Endothelial cell of umbilical vein (primary cell): ENCODE measurements around the gene MICALL1. TPM values are rescaled to one million over a fixed set of nuclear protein-coding genes. Genes with fewer than 3 reads are reported as not detected.

ENCODE experiments used
- BruUV-seq: library from RNA; stranded (reverse); fragments of 400-500 nt; replicated peaks from 2 replicates; lab custom pipeline; 2021; lab: Mats Ljungman, UMichigan
- CTCF ChIA-PET: fragments of 300-600, 350-600 bp; sonication (Branson Sonifier 250); formaldehyde crosslinking; loops from one replicate; lab custom pipeline; 2021; ENCODE audit warnings: antibody characterized with exemption, inconsistent platforms; lab: Charles Lee
- POLR2A ChIA-PET: fragments of 300-600, 350-600 bp; sonication (Branson Sonifier 250); formaldehyde crosslinking; loops from one replicate; lab custom pipeline; 2021; ENCODE audit warnings: antibody characterized with exemption, inconsistent platforms; lab: Charles Lee
- DNase-seq: peaks from one replicate; pipeline ENCODE4 v3.0.0-alpha.2; 2011; ENCODE audit warnings: low read depth, low spot score
- FAIRE-seq: peaks from 2 replicates; lab custom pipeline; 2011; peaks lifted over from hg19 to GRCh38; lab: Jason Lieb, UNC
- H2AFZ ChIP-seq: 2 replicates; pipeline ENCODE4 v1.6.0; 2012; ENCODE audit warnings: low read depth, low read length, control low read depth, inconsistent platforms
- H3K27ac ChIP-seq: 2 replicates; pipeline ENCODE4 v1.5.1; 2011; ENCODE audit warnings: low read depth, mild to moderate bottlenecking, control low read depth, low read length, moderate library complexity; ENCODE audit not compliant: insufficient read depth
- H3K27me3 ChIP-seq, 2 experiments: 2 replicates each; pipeline versions ENCODE4 v1.6.0 to v1.6.1; 2011; ENCODE audit warnings: low read length in 2 of 2, mixed read lengths in 1 of 2; ENCODE audit not compliant: control insufficient read depth in 2 of 2, insufficient read depth in 2 of 2
- H3K36me3 ChIP-seq, 2 experiments: 2 replicates in 1 of 2; 3 replicates in 1 of 2; pipeline ENCODE4 v1.5.1; 2011; ENCODE audit warnings: low read length in 2 of 2, mild to moderate bottlenecking in 1 of 2, moderate library complexity in 1 of 2; ENCODE audit not compliant: control insufficient read depth in 2 of 2, insufficient read depth in 2 of 2; ENCODE audit errors: extremely low read depth in 1 of 2
- H3K4me1 ChIP-seq: 3 replicates; pipeline ENCODE4 v1.5.1; 2011; ENCODE audit warnings: mild to moderate bottlenecking, low read length; ENCODE audit not compliant: control insufficient read depth, insufficient read depth; ENCODE audit errors: extremely low read depth
- H3K4me2 ChIP-seq: 2 replicates; pipeline ENCODE4 v1.6.1; 2011; ENCODE audit warnings: low read length, control low read depth, mixed read lengths; ENCODE audit not compliant: insufficient read depth
- H3K4me3 ChIP-seq, 3 experiments: fragments of 200-600 bp in 1 of 3; sonication (generic), shearing (Covaris generic) in 1 of 3; replicated peaks in 1 of 3; 2 replicates each; pipeline ENCODE4 v1.5.1; 2011 to 2016; ENCODE audit warnings: control low read depth in 3 of 3, low read length in 3 of 3, mild to moderate bottlenecking in 2 of 3, inconsistent platforms in 1 of 3, low read depth in 1 of 3, moderate library complexity in 1 of 3; ENCODE audit not compliant: insufficient read depth in 1 of 3
- H3K79me2 ChIP-seq: 2 replicates; pipeline ENCODE4 v1.6.0; 2012; ENCODE audit warnings: low read length, inconsistent platforms; ENCODE audit not compliant: control insufficient read depth, insufficient read depth
- H3K9ac ChIP-seq: replicated peaks from 2 replicates; pipeline ENCODE3; 2011; ENCODE audit warnings: low read length, control low read depth; ENCODE audit not compliant: insufficient read depth; ENCODE audit errors: extremely low read depth
- H3K9me1 ChIP-seq: replicated peaks from 3 replicates; pipeline ENCODE4 v1.6.0; 2011; ENCODE audit warnings: mild to moderate bottlenecking, low read length; ENCODE audit not compliant: control insufficient read depth, insufficient read depth; ENCODE audit errors: extremely low read depth
- H3K9me3 ChIP-seq: replicated peaks from 2 replicates; pipeline ENCODE4 v1.5.1; 2012; ENCODE audit warnings: low read length, inconsistent platforms; ENCODE audit not compliant: control insufficient read depth, insufficient read depth
- H4K20me1 ChIP-seq: replicated peaks from 2 replicates; pipeline ENCODE3; 2011; ENCODE audit warnings: mild to moderate bottlenecking, low read length; ENCODE audit not compliant: control insufficient read depth, insufficient read depth; ENCODE audit errors: extremely low read depth
- CTCF ChIP-seq, 2 donors: IDR thresholded peaks; 1 replicate in 1 of 2; 2 replicates in 1 of 2; pipeline ENCODE4 v1.5.1; 2011; ENCODE audit warnings: low read length in 2 of 2, mild to moderate bottlenecking in 2 of 2, moderate library complexity in 2 of 2, control low read depth in 1 of 2, inconsistent platforms in 1 of 2, low read depth in 1 of 2; ENCODE audit not compliant: insufficient read depth in 1 of 2; ENCODE audit errors: extremely low read depth in 1 of 2
- EZH2 ChIP-seq: IDR thresholded peaks from 2 replicates; pipeline ENCODE4 v1.6.1; 2012; ENCODE audit warnings: borderline replicate concordance, low read depth, mild to moderate bottlenecking, moderate library complexity, low read length, inconsistent platforms; ENCODE audit not compliant: severe bottlenecking
- FOS ChIP-seq: IDR thresholded peaks from 2 replicates; pipeline ENCODE4 v1.6.1; 2011; ENCODE audit warnings: mild to moderate bottlenecking, low read length, moderate library complexity, borderline replicate concordance; ENCODE audit not compliant: insufficient read depth
- GATA2 ChIP-seq: IDR thresholded peaks from 2 replicates; pipeline ENCODE4 v1.7.0; 2011; ENCODE audit warnings: low read depth, mild to moderate bottlenecking, moderate library complexity, mixed read lengths, low read length; ENCODE audit not compliant: insufficient read length, insufficient read depth
- JUN ChIP-seq: IDR thresholded peaks from 2 replicates; pipeline ENCODE4 v1.6.1; 2011; ENCODE audit warnings: borderline replicate concordance, low read depth; ENCODE audit not compliant: insufficient read length, insufficient read depth
- MAX ChIP-seq: IDR thresholded peaks from 2 replicates; pipeline ENCODE4 v1.6.1; 2011; ENCODE audit not compliant: insufficient read depth, insufficient read length
- MYC ChIP-seq: IDR thresholded peaks from one replicate; pipeline ENCODE4 v1.6.1; 2011; ENCODE audit warnings: mild to moderate bottlenecking, low read depth, low read length
- POLR2A ChIP-seq: IDR thresholded peaks from 2 replicates; pipeline ENCODE4 v1.6.1; 2012; ENCODE audit warnings: low read depth, mild to moderate bottlenecking, control low read depth, low read length
- POLR2AphosphoS5 ChIP-seq: IDR thresholded peaks from 2 replicates; pipeline ENCODE4 v1.6.1; 2012; ENCODE audit warnings: low read depth, mild to moderate bottlenecking, control low read depth, low read length, moderate library complexity; ENCODE audit not compliant: insufficient read depth
- dilution Hi-C: fragments of 300-500 bp; cut with MboI; formaldehyde crosslinking; loops from one replicate; pipeline ENCODE4 v1.15.0; 2019; ENCODE audit warnings: low sequenced_read_pairs; ENCODE audit not compliant: extremely low pct_ligation_motif_present
- intact Hi-C: fragments of 100-400 bp; cut with micrococcal nuclease; formaldehyde crosslinking; loops from one replicate; pipeline ENCODE4 v1.10.0; 2022
- polyA plus RNA-seq, 4 experiments: library from polyadenylated mRNA; depleted of rRNA in 3 of 4; stranded (reverse) in 3 of 4; unstranded in 1 of 4; fragments of >200 nt; gene quantifications; 2 replicates each; pipeline versions ENCODE4 v1.2.1 to v1.2.3, GENCODE V29; 2011 to 2012; ENCODE audit warnings: missing spikeins in 1 of 4
- total RNA-seq: library from RNA; stranded (reverse); gene quantifications from 2 replicates; pipeline ENCODE4 v1.2.3, GENCODE V29; 2021

MICALL1 gene
- total and polyA plus RNA-seq, 2 donors (not counting 3 experiments of a cell fraction or from before 2014, with no cell fraction given): 23.9 to 66.9 TPM

- POLR2A ChIA-PET: no interaction called here
- DNase-seq: no peak
- peaks cover 20% of the 10 kb centered on the region for H3K79me2 ChIP-seq
- no peak overlapping the region for H3K27ac ChIP-seq
- no peak overlapping the region for H3K4me3 ChIP-seq
- no peak for FAIRE-seq
- no peaks in the 10 kb centered on the region for H4K20me1 ChIP-seq
- H3K27me3 ChIP-seq: no peaks in the 10 kb centered on the region
- intact Hi-C loops (no loop called here), dilution Hi-C loops (no loop called here)
- TF ChIP-seq POLR2A (no peak), JUN (no peak), FOS (no peak), MAX (no peak), CTCF (IDR thresholded peaks at IDR 0.05; ENCODE audit: extremely low read depth in 1 of 2, insufficient read depth in 1 of 2, low read depth in 1 of 2, low read length in 2 of 2) (no peak), GATA2 (no peak), POLR2AphosphoS5 (no peak), MYC (no peak), EZH2 (no peak)
- H3K9me3 ChIP-seq: no peaks in the 10 kb centered on the region
- peaks cover 6% of the 10 kb centered on the region for H3K4me1 ChIP-seq
- CTCF ChIA-PET: interaction anchor here (1.8 kb wide), 1 partner anchor 25 kb away, joined by 5 read pairs; no protein-coding TSS in a partner anchor
- no peak overlapping the region for H3K4me2 ChIP-seq
- BruUV-seq: no TSS peak
- H3K9me1 ChIP-seq: no peaks in the 10 kb centered on the region
- H3K9ac ChIP-seq: no peak overlapping the region
- no peak overlapping the region for H2AFZ ChIP-seq
- peaks cover 2 to 14% of the 10 kb centered on the region in 2 experiments for H3K36me3 ChIP-seq
These were observed 6.1 kb downstream of the MICALL1 start for GRCh38 chr22:37912171-37912570.
